Smooth muscle cell (in vitro differentiated cells): ENCODE data around the gene THPO. TPM values are rescaled to one million over a fixed set of nuclear protein-coding genes. Genes with fewer than 3 reads are reported as not detected.

Source experiments
- DNase-seq: peaks from one replicate; lab custom pipeline; 2025; ENCODE audit not compliant: unreplicated experiment; lab: John Stamatoyannopoulos, UW
- H2AFZ ChIP-seq: fragments of 200-600 bp; sonication (generic); 2 replicates; pipeline ENCODE4 v1.6.0; 2016; ENCODE audit warnings: antibody characterized with exemption, low read depth, mild to moderate bottlenecking
- H3F3A ChIP-seq: fragments of 200-600 bp; sonication (generic); 2 replicates; pipeline ENCODE4 v1.6.0; 2017; ENCODE audit warnings: antibody characterized with exemption, low read depth
- H3K27ac ChIP-seq: fragments of 200-600 bp; sonication (generic); 2 replicates; pipeline ENCODE4 v1.5.1; 2016; ENCODE audit warnings: low read depth, mild to moderate bottlenecking
- H3K27me3 ChIP-seq: fragments of 200-600 bp; sonication (generic); 2 replicates; pipeline ENCODE4 v1.6.1; 2016; ENCODE audit warnings: low read depth, mild to moderate bottlenecking
- H3K36me3 ChIP-seq: fragments of 200-600 bp; sonication (generic); 2 replicates; pipeline ENCODE4 v1.5.1; 2016; ENCODE audit warnings: low read depth
- H3K4me1 ChIP-seq: fragments of 200-600 bp; sonication (generic); 2 replicates; pipeline ENCODE4 v1.5.1; 2016; ENCODE audit warnings: low read depth
- H3K4me2 ChIP-seq: fragments of 200-600 bp; sonication (generic); 2 replicates; pipeline ENCODE4 v1.6.0; 2016; ENCODE audit warnings: mild to moderate bottlenecking
- H3K4me3 ChIP-seq: fragments of 200-600 bp; sonication (generic); 2 replicates; pipeline ENCODE4 v1.5.1; 2016; ENCODE audit warnings: mild to moderate bottlenecking
- H3K79me2 ChIP-seq: fragments of 200-600 bp; sonication (generic); 2 replicates; pipeline ENCODE4 v1.6.0; 2016; ENCODE audit warnings: low read depth, mild to moderate bottlenecking
- H3K9ac ChIP-seq: fragments of 200-600 bp; sonication (generic); 2 replicates; pipeline ENCODE4 v1.6.0; 2016; ENCODE audit warnings: low read depth
- H3K9me3 ChIP-seq: fragments of 200-600 bp; sonication (generic); replicated peaks from 2 replicates; pipeline ENCODE4 v1.5.1; 2016; ENCODE audit warnings: low read depth
- H4K20me1 ChIP-seq: fragments of 200-600 bp; sonication (generic); 2 replicates; pipeline ENCODE4 v1.6.0; 2016; ENCODE audit warnings: low read depth
- CTCF ChIP-seq: fragments of 200-600 bp; sonication (generic); IDR thresholded peaks from 2 replicates; pipeline ENCODE4 v1.5.1; 2017; ENCODE audit warnings: borderline replicate concordance, mild to moderate bottlenecking, antibody characterized with exemption; ENCODE audit not compliant: insufficient read depth, poor library complexity, severe bottlenecking
- WGBS: methylation state at CpG from one replicate; pipeline ENCODE4 v1.1.7; 2016; ENCODE audit warnings: low lambda C conversion rate; 5-methylcytosine and 5-hydroxymethylcytosine counted together
- polyA plus RNA-seq: library from polyadenylated mRNA; unstranded; fragments of >200 nt; fragmentation: Nextera tagmentation; extraction: Ambion mirVana; gene quantifications from 2 replicates; pipeline ENCODE4 v1.2.1, GENCODE V29; 2016
- total RNA-seq: library from RNA; depleted of rRNA; stranded (reverse); fragments of >200 nt; gene quantifications from 2 replicates; pipeline ENCODE4 v1.2.3, GENCODE V29; 2014

THPO gene
- total and polyA plus RNA-seq, 2 experiments from 2014 or later: 0.45 TPM; not detected in 1

- H3K4me1 ChIP-seq: peaks cover 3% of the 10 kb centered on the region
- no peak for DNase-seq
- H3K9me3 ChIP-seq: no peaks in the 10 kb centered on the region
- no peaks in the 10 kb centered on the region for H3K79me2 ChIP-seq
- H3K9ac ChIP-seq: no peak overlapping the region
- H2AFZ ChIP-seq: no peak overlapping the region
- H3K27me3 ChIP-seq: no peaks in the 10 kb centered on the region
- no peak overlapping the region for H3K4me3 ChIP-seq
- no peaks in the 10 kb centered on the region for H3K36me3 ChIP-seq
- peak overlapping the region; percentile 19 for H3K4me2 ChIP-seq
- no peaks in the 10 kb centered on the region for H4K20me1 ChIP-seq
- no peak overlapping the region for H3K27ac ChIP-seq
- WGBS: 70% methylated on average over 18 of the region's 18 CpGs
- no peak for TF ChIP-seq CTCF
- H3F3A ChIP-seq: no peaks in the 10 kb centered on the region
Observed at GRCh38 chr3:184355261-184356040, 22.6 kb downstream of the THPO start.

DNA sequence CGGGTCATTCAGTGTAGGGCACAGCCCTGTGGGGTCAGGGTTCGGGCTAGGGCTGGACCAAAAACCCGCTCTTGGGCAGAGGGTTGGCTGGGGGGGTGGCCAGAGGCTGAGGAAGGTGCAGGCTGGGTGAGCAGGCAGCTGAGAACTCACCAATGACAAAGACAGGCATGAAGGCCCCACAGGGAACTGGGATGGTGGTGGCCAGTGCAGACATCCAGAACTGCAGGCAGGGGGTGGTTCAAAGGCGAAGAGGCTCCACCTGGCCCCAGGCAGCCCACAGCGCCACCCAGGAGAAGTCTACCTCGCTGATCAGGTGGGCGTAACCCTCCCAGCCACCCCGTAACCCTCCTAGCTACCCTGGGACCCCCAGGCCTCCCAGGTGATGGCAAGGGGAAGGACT lies 23.3 kb downstream of the THPO start:
- DNase-seq: no peak
- no peaks in the 10 kb centered on the region for H3K27me3 ChIP-seq
- 89% methylated on average over 8 of the region's 8 CpGs for WGBS
- no peaks in the 10 kb centered on the region for H3K36me3 ChIP-seq
- H3K9me3 ChIP-seq: no peaks in the 10 kb centered on the region
- no peak overlapping the region for H2AFZ ChIP-seq
- H3F3A ChIP-seq: no peaks in the 10 kb centered on the region
- no peak overlapping the region for H3K4me2 ChIP-seq
- H3K27ac ChIP-seq: no peak overlapping the region
- no peaks in the 10 kb centered on the region for H4K20me1 ChIP-seq
- no peak overlapping the region for H3K9ac ChIP-seq
- H3K79me2 ChIP-seq: no peaks in the 10 kb centered on the region
- no peak overlapping the region for H3K4me3 ChIP-seq
- TF ChIP-seq CTCF: no peak
- no peaks in the 10 kb centered on the region for H3K4me1 ChIP-seq

- H3K9ac ChIP-seq: no peak overlapping the region
- no peaks in the 10 kb centered on the region for H3K27me3 ChIP-seq
- no peaks in the 10 kb centered on the region for H3K4me1 ChIP-seq
- H3K9me3 ChIP-seq: no peaks in the 10 kb centered on the region
- H3K4me2 ChIP-seq: no peak overlapping the region
- H3K27ac ChIP-seq: no peak overlapping the region
- DNase-seq: no peak
- peak; percentile 83 for TF ChIP-seq CTCF
- no peaks in the 10 kb centered on the region for H3K36me3 ChIP-seq
- no peaks in the 10 kb centered on the region for H4K20me1 ChIP-seq
- 68% methylated on average over 18 of the region's 18 CpGs for WGBS
- peaks cover under 1% of the 10 kb centered on the region for H3F3A ChIP-seq
- H3K79me2 ChIP-seq: no peaks in the 10 kb centered on the region
- H3K4me3 ChIP-seq: no peak overlapping the region
- no peak overlapping the region for H2AFZ ChIP-seq
Observed at GRCh38 chr3:184354121-184354728, 23.8 kb downstream of the THPO start.

DNA sequence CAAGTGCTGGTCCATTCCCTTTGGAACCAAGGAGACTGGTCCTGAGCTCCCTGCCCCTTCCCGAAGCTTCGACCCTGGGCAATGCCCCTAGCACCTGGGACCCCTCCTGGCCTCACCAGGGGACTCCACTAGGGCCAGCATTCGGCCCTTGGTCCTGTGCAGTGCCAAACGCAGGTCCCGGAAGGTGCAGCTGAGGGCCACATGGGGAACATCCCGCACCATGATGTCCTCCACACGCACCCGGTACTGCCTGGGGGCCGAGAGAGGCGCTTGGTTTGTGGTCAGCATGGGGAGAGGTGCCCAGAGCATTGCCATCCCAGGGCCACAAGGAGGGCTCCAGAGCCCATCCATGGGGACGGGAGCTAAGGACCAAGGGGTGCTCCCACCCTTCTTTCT lies 24.5 kb downstream of the THPO start:
- H3K9ac ChIP-seq: no peak overlapping the region
- no peak for TF ChIP-seq CTCF

More for the DNA sequence above, 24.5 kb downstream of the THPO start:
- H3K79me2 ChIP-seq: no peaks in the 10 kb centered on the region
- H3F3A ChIP-seq: peaks cover 7% of the 10 kb centered on the region
- H3K27ac ChIP-seq: no peak overlapping the region
- no peaks in the 10 kb centered on the region for H3K36me3 ChIP-seq
- 98% methylated on average over 11 of the region's 11 CpGs for WGBS
- H3K4me3 ChIP-seq: no peak overlapping the region
- no peaks in the 10 kb centered on the region for H3K27me3 ChIP-seq
- H3K4me1 ChIP-seq: peaks cover under 1% of the 10 kb centered on the region
- DNase-seq: no peak
- no peak overlapping the region for H3K4me2 ChIP-seq
- H2AFZ ChIP-seq: no peak overlapping the region
- H4K20me1 ChIP-seq: peaks cover 3% of the 10 kb centered on the region
- H3K9me3 ChIP-seq: no peaks in the 10 kb centered on the region
